Glutamatergic neuron (in vitro differentiated cells): ENCODE measurements around the gene TTLL10. TPM values are rescaled to one million over a fixed set of nuclear protein-coding genes. Genes with fewer than 3 reads are reported as not detected.

ENCODE experiments used
- DNase-seq: peaks from one replicate; pipeline ENCODE4 v3.0.0; 2022
- H3K27ac Mint-ChIP-seq: one replicate; pipeline ENCODE4 v1.8.0; 2020; ENCODE audit warnings: mild to moderate bottlenecking, mixed read lengths, inconsistent platforms; ENCODE audit not compliant: unreplicated experiment
- H3K27me3 Mint-ChIP-seq: one replicate; pipeline ENCODE4 v1.8.0; 2020; ENCODE audit warnings: mild to moderate bottlenecking, moderate library complexity, mixed read lengths, inconsistent platforms; ENCODE audit not compliant: unreplicated experiment
- H3K36me3 Mint-ChIP-seq: one replicate; pipeline ENCODE4 v1.8.0; 2020; ENCODE audit warnings: mild to moderate bottlenecking, mixed read lengths, inconsistent platforms; ENCODE audit not compliant: unreplicated experiment
- H3K4me1 Mint-ChIP-seq: one replicate; pipeline ENCODE4 v1.8.0; 2020; ENCODE audit warnings: mild to moderate bottlenecking, low read depth, mixed read lengths, inconsistent platforms; ENCODE audit not compliant: unreplicated experiment
- H3K4me3 Mint-ChIP-seq: one replicate; pipeline ENCODE4 v1.8.0; 2020; ENCODE audit warnings: mild to moderate bottlenecking, mixed read lengths, inconsistent platforms; ENCODE audit not compliant: unreplicated experiment
- H3K9me3 Mint-ChIP-seq: one replicate; pipeline ENCODE4 v1.8.0; 2020; ENCODE audit warnings: mild to moderate bottlenecking, moderate library complexity, mixed read lengths, inconsistent platforms; ENCODE audit not compliant: unreplicated experiment
- total RNA-seq: library from RNA; stranded (reverse); fragmentation: NEBNext Ultra II Directional; extraction: Animal tissue kit (Norgen Biotek cat#: 25700); gene quantifications from one replicate; pipeline ENCODE4 v1.2.1, GENCODE V29; 2021; ENCODE audit not compliant: unreplicated experiment
- TF ChIP-seq, protein P1 (sequence below): fragments of 200-600 bp; sonication (generic); IDR thresholded peaks from one replicate; pipeline ENCODE4 v1.5.0; 2021; ENCODE audit not compliant: partially characterized antibody, unreplicated experiment

Gene TTLL10
- total RNA-seq, 1 donor from 2014 or later: not detected

DNA sequence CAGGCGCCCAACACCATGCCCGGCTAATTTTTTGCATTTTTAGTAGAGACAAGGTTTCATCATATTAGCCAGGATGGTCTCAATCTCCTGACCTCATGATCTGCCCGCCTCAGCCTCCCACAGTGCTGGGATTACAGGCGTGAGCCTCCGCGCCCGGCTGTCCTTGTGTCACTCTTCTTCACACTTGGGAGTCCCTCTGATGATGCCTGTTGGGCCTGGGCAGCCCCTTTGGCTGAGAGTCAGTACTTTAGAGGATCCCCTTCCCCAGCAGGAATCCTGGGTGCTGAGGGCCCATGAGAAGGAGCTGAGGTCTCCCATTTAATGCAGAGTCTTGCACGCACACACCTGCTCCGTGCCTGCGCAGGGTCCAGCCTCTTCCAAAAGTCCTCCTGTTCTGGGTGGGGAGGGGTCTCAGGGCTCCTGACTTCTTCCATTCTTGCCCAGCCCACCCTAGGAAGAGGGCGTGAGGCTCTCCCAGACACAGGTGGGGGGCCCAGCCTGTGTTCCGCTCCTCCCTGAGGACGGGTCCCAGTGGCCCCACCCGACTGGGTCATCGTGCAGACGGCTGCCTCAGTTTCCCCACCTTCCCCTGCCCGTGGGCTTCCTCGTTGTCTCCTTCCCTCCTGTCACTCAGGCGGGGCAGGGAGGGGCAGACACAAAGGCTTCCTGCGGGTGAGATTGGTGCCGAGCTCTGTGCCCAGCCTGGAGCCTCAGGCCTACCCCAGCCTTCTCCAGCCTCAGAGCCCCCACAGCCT lies 3.9 kb downstream of the TTLL10 start:
- H3K9me3 Mint-ChIP-seq: peaks cover 25% of the 10 kb centered on the region
- no peak for DNase-seq
- peaks cover 4% of the 10 kb centered on the region for H3K4me1 Mint-ChIP-seq
- TF ChIP-seq, protein P1, sequence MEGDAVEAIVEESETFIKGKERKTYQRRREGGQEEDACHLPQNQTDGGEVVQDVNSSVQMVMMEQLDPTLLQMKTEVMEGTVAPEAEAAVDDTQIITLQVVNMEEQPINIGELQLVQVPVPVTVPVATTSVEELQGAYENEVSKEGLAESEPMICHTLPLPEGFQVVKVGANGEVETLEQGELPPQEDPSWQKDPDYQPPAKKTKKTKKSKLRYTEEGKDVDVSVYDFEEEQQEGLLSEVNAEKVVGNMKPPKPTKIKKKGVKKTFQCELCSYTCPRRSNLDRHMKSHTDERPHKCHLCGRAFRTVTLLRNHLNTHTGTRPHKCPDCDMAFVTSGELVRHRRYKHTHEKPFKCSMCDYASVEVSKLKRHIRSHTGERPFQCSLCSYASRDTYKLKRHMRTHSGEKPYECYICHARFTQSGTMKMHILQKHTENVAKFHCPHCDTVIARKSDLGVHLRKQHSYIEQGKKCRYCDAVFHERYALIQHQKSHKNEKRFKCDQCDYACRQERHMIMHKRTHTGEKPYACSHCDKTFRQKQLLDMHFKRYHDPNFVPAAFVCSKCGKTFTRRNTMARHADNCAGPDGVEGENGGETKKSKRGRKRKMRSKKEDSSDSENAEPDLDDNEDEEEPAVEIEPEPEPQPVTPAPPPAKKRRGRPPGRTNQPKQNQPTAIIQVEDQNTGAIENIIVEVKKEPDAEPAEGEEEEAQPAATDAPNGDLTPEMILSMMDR: no peak
- H3K36me3 Mint-ChIP-seq: no peaks in the 10 kb centered on the region
- no peak overlapping the region for H3K4me3 Mint-ChIP-seq
- peaks cover 21% of the 10 kb centered on the region for H3K27me3 Mint-ChIP-seq
- H3K27ac Mint-ChIP-seq: no peak overlapping the region

DNA sequence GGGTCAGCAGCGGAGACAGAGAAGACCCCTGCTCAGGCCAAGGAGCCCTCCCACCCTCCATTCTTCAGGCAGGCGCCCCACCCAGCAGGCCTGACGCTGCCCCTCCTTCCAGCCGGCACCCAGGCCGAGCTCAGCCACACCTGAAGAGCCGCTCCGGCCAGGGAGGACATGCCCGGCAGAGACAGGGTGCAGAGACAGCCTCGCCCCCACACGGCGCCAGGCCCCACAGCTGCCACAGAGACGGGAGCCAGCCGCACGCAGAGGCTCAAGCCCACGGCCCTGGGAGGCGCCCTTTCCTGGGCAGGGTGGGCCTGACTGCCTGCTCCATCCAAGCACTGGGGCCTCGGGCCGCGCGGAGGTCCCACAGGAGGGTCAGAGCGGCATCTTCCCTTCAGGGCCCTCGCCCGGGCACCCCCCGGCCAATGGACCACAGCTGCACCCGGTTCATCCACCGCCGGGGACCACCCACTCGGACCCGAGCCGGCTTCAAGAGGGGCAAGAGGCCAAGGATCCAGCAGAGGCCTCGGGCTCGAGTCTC lies 5.2 kb downstream of the TTLL10 start:
- DNase-seq: no peak
- peaks cover 19% of the 10 kb centered on the region for H3K9me3 Mint-ChIP-seq
- peaks cover 4% of the 10 kb centered on the region for H3K4me1 Mint-ChIP-seq
- H3K36me3 Mint-ChIP-seq: no peaks in the 10 kb centered on the region
- no peak overlapping the region for H3K27ac Mint-ChIP-seq
- no peak overlapping the region for H3K4me3 Mint-ChIP-seq
- TF ChIP-seq, protein P1: no peak
- peaks cover 21% of the 10 kb centered on the region for H3K27me3 Mint-ChIP-seq

DNA sequence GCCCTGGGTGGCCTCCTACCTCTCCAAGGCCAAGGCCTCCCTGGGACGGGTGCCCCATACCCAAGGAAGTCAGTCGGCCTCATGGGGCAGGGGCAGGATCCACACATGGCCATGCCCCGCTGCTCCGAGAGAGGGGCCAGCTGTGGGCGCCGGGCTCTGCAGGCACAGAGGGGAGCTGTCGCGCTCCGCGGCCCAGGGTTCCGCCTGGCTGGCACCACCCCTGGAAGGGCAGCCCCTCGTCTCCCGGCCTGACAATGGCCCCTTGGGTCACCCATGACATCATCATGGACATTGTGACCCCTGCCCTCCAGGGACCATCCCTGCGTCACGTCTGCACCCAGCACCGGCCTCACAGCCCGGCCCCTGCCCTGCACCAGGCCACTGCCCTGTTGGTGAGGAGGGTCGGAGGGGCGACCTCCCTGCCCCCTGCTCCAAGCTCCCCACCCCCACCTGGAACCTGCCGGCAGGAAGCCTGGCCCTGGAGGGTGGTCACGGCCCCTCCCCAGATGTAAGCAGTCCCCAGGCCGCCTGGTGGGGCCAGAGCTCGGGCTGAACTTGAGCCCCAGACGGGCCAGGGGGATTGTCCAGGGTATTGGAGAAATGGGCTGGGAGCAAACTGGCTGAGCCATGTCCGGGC lies 5.8 kb downstream of the TTLL10 start:
- Mint-ChIP-seq H3K4me1 (peaks cover 4% of the 10 kb centered on the region), H3K4me3 (no peak overlapping the region), H3K27ac (no peak overlapping the region), H3K27me3 (peaks cover 18% of the 10 kb centered on the region), H3K9me3 (peaks cover 18% of the 10 kb centered on the region), H3K36me3 (no peaks in the 10 kb centered on the region)
- TF ChIP-seq, protein P1: no peak
- peak; percentile 30 for DNase-seq

DNA sequence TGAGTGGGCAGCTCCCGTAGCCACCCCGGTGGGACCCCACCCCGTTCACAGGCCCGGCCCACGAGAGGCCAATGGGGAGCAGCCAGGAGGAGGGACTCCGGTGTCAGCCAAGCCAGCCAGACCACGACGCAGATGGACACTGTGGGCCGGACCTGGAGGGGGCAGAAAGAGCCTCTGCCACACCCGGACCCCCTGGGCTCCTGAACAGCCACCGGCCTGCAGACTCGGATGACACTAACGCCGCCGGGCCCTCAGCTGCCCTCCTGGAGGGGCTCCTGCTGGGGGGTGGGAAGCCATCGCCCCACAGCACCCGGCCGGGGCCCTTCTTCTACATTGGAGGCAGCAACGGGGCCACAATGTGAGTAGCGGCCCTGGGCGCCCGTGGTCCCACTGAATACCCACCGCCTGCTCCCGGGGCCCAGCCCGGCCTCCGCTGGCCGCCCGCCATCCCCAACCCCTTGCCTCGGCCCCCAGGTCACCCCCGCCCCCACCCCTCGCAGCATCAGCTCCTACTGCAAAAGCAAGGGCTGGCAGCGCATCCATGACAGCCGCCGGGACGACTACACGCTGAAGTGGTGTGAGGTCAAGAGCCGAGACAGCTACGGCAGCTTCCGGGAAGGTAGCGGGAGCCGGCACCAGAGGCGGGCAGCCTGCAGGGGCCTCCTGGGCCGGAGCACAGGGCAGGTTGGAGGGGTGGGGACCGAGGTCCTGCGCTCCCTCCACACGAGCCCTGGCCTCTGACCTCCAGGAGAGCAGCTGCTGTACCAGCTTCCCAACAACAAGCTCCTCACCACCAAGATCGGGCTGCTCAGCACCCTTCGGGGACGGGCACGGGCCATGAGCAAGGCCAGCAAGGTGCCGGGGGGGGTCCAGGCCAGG lies 6.5 kb downstream of the TTLL10 start:
- peaks cover 18% of the 10 kb centered on the region for H3K27me3 Mint-ChIP-seq
- no peaks in the 10 kb centered on the region for H3K36me3 Mint-ChIP-seq
- H3K4me1 Mint-ChIP-seq: peaks cover 4% of the 10 kb centered on the region
- peaks cover 16% of the 10 kb centered on the region for H3K9me3 Mint-ChIP-seq
- no peak overlapping the region for H3K4me3 Mint-ChIP-seq
- TF ChIP-seq, protein P1: no peak
- H3K27ac Mint-ChIP-seq: no peak overlapping the region
- DNase-seq: peak; percentile 20
